Adipose tissue (tissue), 3 donors: ENCODE data around the gene PDCD5. TPM values are rescaled to one million over a fixed set of nuclear protein-coding genes. Genes with fewer than 3 reads are reported as not detected.
"Not testable (repeated sequence)": the region's sequence is repeated elsewhere in the genome, so short reads cannot be mapped to it uniquely, and the experiment has no call there.

Experiments used
- H3K27ac ChIP-seq: one replicate; pipeline ENCODE4 v1.5.1; 2013; ENCODE audit warnings: low read depth, low read length
- WGBS, 3 donors: extraction: QIAGEN DNeasy Blood & Tissue Kit; methylation state at CpG; one replicate each; pipeline ENCODE4 v1.1.7; 2013; 5-methylcytosine and 5-hydroxymethylcytosine counted together
- polyA plus RNA-seq, 3 donors: library from polyadenylated mRNA; stranded (reverse); fragments of 200-250 nt; gene quantifications; one replicate each; pipeline ENCODE4 v1.2.3, GENCODE V29; 2013
- donor health status: healthy with polysubstance abuse.
- donor health status: Bipolar disorder and iron deficiency.
- donor health status: healthy.

PDCD5 gene
- polyA plus RNA-seq: 100 to 1,000 TPM in 1 of 3 donors, 10 to 100 TPM in 2; 80.4 to 121 (median 95.3) TPM

DNA sequence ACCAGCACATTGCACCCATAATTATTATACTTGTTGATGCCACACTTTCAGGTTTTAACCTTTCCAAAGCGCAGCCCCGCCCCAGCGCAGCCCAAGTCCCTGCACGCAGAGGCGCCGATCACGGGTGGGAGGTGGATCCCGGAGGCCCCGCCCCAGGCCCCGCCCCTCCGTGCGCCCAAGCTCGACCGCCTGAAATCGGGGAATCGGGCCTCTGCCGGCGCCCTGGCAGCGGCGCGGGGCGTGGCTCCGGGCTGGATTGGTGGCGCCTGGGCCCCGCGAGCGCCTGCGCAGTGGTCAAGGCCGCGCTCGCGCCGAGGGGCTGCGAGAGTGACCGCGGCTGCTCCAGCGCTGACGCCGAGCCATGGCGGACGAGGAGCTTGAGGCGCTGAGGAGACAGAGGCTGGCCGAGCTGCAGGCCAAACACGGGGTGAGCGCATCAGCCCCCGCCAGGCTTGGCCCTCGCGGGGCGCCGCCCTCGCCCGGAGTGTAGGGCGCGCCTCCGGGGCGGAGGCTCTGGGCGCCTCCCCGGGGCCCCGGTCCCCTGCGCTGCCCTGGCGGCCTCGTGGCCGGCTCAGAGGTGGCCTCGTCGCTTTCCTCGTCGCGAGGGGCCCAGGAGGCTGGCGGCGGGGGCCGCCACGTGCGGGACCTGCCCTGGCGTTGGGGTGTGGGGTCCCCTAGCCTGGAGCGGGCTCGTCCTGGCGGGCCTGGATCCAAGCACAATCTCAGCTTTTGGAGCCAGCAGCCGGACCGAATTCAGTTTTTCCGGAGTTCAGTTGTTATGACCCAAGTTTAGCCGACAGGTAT lies at the start of gene PDCD5:
Gene PDCD5 (plus strand): TSS at position 290 of the 804 bp plus-strand sequence. CDS start 72 bp downstream, at position 362.
- 0 to 1% (median 0%) methylated on average over 78 to 81 of the region's 81 CpGs for WGBS, 3 donors
- H3K27ac ChIP-seq: peak within 1 kb of the TSS; percentile 44

DNA sequence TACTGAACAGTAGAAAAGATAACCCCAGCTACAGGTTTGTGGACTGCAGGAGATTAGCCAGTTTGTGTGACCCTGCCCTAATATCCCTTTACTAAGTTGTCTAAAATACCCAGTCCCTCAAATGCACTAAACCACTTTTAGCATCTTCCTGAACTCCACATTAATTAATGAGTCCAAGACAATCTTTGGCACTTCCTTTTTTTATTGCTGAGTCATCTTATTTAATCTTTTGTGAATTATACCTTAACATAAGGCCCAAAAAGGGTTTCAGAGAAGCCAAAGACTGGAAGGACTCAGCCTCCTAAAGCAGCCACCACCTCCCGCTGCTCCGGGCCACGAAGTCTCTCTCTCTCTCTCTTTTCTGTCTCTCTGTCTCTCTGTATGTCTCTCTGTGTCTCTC lies 48.8 kb upstream of the PDCD5 start:
- WGBS, 3 donors: 69 to 90% (median 88%) methylated on average over 3 of the region's 3 CpGs
- no peak overlapping the region for H3K27ac ChIP-seq

DNA sequence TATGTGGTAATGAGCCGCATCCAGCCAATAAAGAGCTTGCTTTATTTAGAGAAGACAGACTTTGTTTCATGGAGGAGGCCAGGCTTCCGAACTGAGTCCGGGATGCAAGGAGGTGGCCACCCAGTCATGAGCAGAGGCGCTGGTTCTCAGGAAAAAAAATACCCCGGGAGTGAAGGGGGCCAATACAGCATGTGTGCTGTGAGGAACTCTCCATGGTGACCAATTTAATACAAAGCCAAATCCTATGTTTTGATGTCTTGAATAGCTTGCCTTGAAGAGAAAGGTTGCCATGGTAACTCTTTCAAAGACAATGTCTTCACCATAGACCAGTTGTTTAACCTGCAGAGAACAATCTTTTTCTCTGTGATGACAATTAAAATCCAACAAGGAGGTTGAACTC lies 43.4 kb upstream of the PDCD5 start:
- no peak overlapping the region for H3K27ac ChIP-seq
- 65 to 75% (median 72%) methylated on average over 5 of the region's 5 CpGs for WGBS, 3 donors

GRCh38 chr19:32539240-32539916 lies 41.6 kb upstream of the PDCD5 start:
- 67 to 87% (median 79%) methylated on average over 12 of the region's 12 CpGs for WGBS, 3 donors

DNA sequence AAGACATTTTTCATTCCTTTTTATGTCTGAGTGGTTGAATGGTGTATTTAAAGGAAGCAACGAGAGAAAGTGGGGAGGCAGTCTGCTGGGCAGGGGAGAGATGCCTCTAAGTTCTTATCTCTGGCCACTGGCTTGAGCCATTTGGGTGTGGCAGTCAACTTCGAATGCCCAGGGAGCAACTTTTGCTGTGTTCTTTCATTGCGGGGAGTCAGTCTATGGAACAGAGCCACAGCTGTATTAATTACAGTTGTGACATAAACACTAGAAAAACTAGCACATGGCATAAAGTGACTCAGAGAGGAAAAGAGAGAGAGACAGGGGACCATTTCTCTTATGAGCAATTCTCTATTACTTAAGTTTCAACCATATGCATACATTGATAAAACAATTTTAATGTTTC lies 40.4 kb upstream of the PDCD5 start:
- 56 to 65% (median 59%) methylated on average over 3 of the region's 3 CpGs for WGBS, 3 donors

More at GRCh38 chr19:32539240-32539916, 41.6 kb upstream of the PDCD5 start:
- H3K27ac ChIP-seq: no peak overlapping the region

GRCh38 chr19:32541376-32541775 lies 39.6 kb upstream of the PDCD5 start:
- 87 to 92% (median 89%) methylated on average over 5 of the region's 5 CpGs for WGBS, 3 donors
- H3K27ac ChIP-seq: not testable (repeated sequence)

More for the DNA sequence above, 40.4 kb upstream of the PDCD5 start:
- H3K27ac ChIP-seq: no peak overlapping the region

DNA sequence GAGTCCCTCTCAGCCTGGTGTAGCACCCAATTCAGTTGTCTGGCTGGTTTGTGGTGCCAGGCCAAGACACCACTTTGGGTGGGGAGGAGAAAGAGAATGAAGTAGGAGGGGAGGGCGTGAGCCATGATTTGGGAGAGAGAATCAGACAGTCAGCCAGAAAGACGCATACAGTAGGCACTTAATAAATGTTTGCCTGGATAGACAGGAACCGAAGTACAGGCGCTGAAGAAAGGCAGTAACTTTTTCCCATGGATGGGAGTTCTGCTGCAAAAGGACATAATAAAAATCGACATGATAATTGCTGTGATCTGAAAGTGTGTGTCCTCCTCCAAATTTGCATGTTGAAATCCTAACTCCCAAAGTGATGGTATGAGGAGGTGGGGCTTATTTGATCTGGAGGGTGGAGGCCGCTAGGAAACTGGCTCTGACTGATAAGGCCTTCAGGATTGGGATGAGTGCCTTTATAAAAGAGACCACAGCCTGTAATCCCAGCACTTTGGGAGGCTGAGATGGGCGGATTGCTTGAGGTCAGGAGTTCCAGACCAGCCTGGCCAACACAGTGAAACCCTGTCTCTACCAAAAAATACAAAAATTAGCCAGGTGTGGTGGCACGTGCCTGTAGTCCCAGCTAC lies 38.4 kb upstream of the PDCD5 start:
- H3K27ac ChIP-seq: no peak overlapping the region
- 69 to 83% (median 73%) methylated on average over 8 of the region's 8 CpGs for WGBS, 3 donors

- WGBS, 3 donors: 80 to 83% (median 81%) methylated on average over 11 of the region's 11 CpGs
- H3K27ac ChIP-seq: no peak overlapping the region
Measured at GRCh38 chr19:32543115-32543900, 37.7 kb upstream of the PDCD5 start.

DNA sequence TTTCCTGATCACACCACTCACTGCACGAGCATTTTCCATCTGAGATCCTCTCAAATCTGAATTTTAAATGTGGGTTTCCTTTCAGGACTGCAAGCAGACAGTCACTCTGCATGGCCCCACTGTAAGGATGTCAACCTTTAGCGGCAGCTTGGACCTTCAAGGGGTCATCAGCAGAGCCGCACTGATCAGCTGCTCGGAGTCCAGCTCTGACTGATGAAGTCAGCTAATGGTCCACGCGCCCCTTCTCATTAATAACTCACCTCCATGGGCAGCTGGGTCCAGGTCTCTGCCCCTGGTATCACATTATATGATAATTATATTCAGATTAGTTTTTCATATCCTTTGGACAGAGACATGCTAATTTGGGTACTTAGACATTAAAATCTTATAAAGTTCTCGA lies 36.1 kb upstream of the PDCD5 start:
- WGBS, 3 donors: 79 to 83% (median 82%) methylated on average over 7 of the region's 7 CpGs
- no peak overlapping the region for H3K27ac ChIP-seq

- H3K27ac ChIP-seq: no peak overlapping the region
- WGBS, 3 donors: 58 to 68% (median 66%) methylated on average over 5 of the region's 5 CpGs
Measured at GRCh38 chr19:32550666-32551065, 30.3 kb upstream of the PDCD5 start.

DNA sequence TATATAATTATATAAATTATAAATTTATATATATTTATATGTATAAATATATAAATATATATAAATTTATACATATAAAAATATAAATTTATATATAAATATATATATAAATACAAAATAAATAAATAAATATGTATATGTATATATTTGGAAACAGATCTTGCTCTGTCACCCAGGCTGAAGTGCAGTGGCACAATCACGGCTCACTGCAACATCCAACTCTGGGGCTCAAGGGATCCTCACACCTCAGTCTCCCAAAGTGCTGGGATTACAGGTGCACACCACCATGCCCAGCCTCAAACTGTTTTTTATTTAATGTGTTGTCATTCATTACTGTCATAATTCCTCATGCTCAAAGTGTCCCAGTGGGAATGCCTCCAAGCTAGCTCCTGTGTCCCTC lies 25.2 kb upstream of the PDCD5 start:
- WGBS, 3 donors: 55 to 100% (median 91%) methylated on average over 1 of the region's 1 CpG
- H3K27ac ChIP-seq: no peak overlapping the region

DNA sequence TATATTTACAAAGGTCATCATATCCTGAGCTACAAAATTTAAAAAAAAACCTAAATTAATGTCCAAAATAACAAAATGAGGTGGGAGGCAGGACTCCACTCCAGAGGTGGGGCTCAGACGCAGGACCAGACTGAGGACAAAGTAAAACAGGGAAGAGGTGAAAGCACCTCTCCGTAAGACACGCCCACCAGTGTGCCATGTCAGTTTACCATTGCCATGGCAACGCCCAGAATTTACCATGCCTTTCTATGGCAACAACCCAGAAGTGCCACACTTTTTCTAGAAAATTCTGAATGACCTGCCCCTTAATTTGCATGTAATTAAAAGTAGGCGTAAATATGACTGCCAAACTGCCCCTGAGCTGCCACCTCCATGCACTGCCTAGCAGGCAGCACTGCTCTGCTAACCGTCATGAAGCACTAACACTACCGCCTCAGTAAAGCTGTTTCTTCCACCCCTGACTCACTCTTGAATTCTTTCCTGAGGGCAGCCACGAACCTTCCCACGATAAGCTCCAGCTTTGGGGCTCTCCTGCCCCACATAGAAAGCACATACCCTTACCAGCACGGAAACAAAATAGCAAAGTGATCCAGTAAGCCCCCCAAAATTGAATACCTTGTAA lies 22.3 kb upstream of the PDCD5 start:
- H3K27ac ChIP-seq: no peak overlapping the region
- WGBS, 3 donors: 58 to 64% (median 63%) methylated on average over 10 of the region's 10 CpGs

- WGBS, 3 donors: 88 to 90% (median 90%) methylated on average over 9 of the region's 9 CpGs
- H3K27ac ChIP-seq: no peak overlapping the region
Measured at GRCh38 chr19:32563761-32564160, 17.2 kb upstream of the PDCD5 start.

DNA sequence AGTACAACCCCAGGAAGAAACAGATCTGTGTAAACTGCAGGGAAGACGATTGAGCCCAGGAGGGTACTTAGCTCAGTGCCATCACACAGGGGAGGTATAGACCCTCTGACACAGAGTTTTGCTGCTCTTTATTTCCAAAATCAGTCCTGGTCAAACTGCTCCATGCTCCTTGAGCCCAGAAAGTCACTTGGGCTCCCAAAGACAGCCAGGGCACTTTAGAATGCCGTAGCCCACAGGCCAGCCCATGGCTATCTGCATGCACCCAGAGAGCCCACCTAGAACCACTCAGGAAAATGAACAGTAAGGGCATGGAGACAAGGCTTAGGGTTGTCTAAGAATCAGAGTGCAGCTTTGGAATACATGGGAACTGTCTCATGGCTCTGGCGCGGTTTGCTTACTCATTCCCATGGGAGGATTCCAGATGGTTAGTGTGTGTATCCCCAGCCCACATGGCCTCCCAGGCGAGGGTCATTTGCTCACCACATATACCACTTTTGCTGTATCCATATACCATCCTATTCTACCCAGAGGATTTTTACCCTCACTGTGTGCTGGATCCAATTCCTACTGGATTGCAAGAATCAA lies 14.7 kb upstream of the PDCD5 start:
- WGBS, 3 donors: 56 to 75% (median 65%) methylated on average over 5 of the region's 5 CpGs
- no peak overlapping the region for H3K27ac ChIP-seq

- no peak overlapping the region for H3K27ac ChIP-seq
- 79 to 90% (median 88%) methylated on average over 9 of the region's 9 CpGs for WGBS, 3 donors
Measured at GRCh38 chr19:32567486-32567885, 13.5 kb upstream of the PDCD5 start.

- H3K27ac ChIP-seq: no peak overlapping the region
- WGBS, 3 donors: 26 to 34% (median 33%) methylated on average over 15 of the region's 15 CpGs
Measured at GRCh38 chr19:32570081-32570785, 10.8 kb upstream of the PDCD5 start.

- 71 to 83% (median 81%) methylated on average over 17 to 31 of the region's 36 CpGs for WGBS, 3 donors
- H3K27ac ChIP-seq: not testable (repeated sequence)
Measured at GRCh38 chr19:32571471-32572075, 9.4 kb upstream of the PDCD5 start.
